Upper lobe of right lung (tissue), 1 donor: Measurements from ENCODE around the gene NXN. TPM values are rescaled to one million over a fixed set of nuclear protein-coding genes. Genes with fewer than 3 reads are reported as not detected.
A peak's percentile ranks its signal among the peaks of the same experiment; 100 is the strongest.

ENCODE experiments used
- ATAC-seq: fragments of 200-7000 bp; cut with Tn5 transposase; one replicate; pipeline ENCODE4 v1.9.1; 2020; ENCODE audit warnings: mild to moderate bottlenecking, moderate library complexity
- DNase-seq: peaks from one replicate; pipeline ENCODE4 v3.0.0-alpha.2; 2020
- H3K27ac ChIP-seq: fragments of 200-600 bp; one replicate; pipeline ENCODE4 v1.8.0; 2022
- H3K27me3 ChIP-seq: fragments of 200-600 bp; one replicate; pipeline ENCODE4 v1.8.0; 2022; ENCODE audit warnings: mild to moderate bottlenecking
- H3K36me3 ChIP-seq: fragments of 200-600 bp; one replicate; pipeline ENCODE4 v1.8.0; 2022
- H3K4me1 ChIP-seq: fragments of 200-600 bp; one replicate; pipeline ENCODE4 v1.8.0; 2022
- H3K4me3 ChIP-seq: fragments of 200-600 bp; one replicate; pipeline ENCODE4 v1.8.0; 2022; ENCODE audit warnings: mild to moderate bottlenecking
- H3K9me3 ChIP-seq: fragments of 200-600 bp; one replicate; pipeline ENCODE4 v1.8.0; 2022
- intact Hi-C: fragments of 100-400 bp; cut with DNase I; formaldehyde crosslinking; loops from one replicate; pipeline ENCODE4 v1.11.0; 2022
- total RNA-seq: library from RNA; stranded (reverse); fragmentation: NEBNext Ultra II Directional; extraction: Animal tissue kit (Norgen Biotek cat#: 25700); gene quantifications from one replicate; pipeline ENCODE4 v1.2.1, GENCODE V29; 2021
- TF ChIP-seq, protein P1 (sequence below): fragments of 200-600 bp; IDR thresholded peaks from one replicate; pipeline ENCODE4 v1.8.0; 2022; ENCODE audit warnings: antibody characterized with exemption
- donor health status: DM: no; HTN: yes; CAD: no; lungs with severe emphysema.

Gene NXN
- total RNA-seq, 1 donor from 2014 or later = 57.3 TPM

- Histone ChIP-seq H3K27me3 (no peaks in the 10 kb centered on the region), H3K27ac (no peak overlapping the region), H3K4me1 (no peaks in the 10 kb centered on the region), H3K9me3 (no peaks in the 10 kb centered on the region), H3K36me3 (peaks cover 9% of the 10 kb centered on the region), H3K4me3 (no peak overlapping the region)
- TF ChIP-seq, protein P1, sequence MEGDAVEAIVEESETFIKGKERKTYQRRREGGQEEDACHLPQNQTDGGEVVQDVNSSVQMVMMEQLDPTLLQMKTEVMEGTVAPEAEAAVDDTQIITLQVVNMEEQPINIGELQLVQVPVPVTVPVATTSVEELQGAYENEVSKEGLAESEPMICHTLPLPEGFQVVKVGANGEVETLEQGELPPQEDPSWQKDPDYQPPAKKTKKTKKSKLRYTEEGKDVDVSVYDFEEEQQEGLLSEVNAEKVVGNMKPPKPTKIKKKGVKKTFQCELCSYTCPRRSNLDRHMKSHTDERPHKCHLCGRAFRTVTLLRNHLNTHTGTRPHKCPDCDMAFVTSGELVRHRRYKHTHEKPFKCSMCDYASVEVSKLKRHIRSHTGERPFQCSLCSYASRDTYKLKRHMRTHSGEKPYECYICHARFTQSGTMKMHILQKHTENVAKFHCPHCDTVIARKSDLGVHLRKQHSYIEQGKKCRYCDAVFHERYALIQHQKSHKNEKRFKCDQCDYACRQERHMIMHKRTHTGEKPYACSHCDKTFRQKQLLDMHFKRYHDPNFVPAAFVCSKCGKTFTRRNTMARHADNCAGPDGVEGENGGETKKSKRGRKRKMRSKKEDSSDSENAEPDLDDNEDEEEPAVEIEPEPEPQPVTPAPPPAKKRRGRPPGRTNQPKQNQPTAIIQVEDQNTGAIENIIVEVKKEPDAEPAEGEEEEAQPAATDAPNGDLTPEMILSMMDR = no peak
- DNase-seq (no peak), ATAC-seq (no peak)
- intact Hi-C loops = no loop called here
These were observed 155.2 kb downstream of the NXN start for GRCh38 chr17:824378-824777.

- no peaks in the 10 kb centered on the region for H3K9me3 ChIP-seq
- H3K27me3 ChIP-seq = no peaks in the 10 kb centered on the region
- DNase-seq (no peak), ATAC-seq (no peak)
- intact Hi-C loops = no loop called here
- no peaks in the 10 kb centered on the region for H3K4me1 ChIP-seq
- H3K4me3 ChIP-seq = no peak overlapping the region
- TF ChIP-seq, protein P1 = no peak
- H3K27ac ChIP-seq = no peak overlapping the region
- peaks cover 18% of the 10 kb centered on the region for H3K36me3 ChIP-seq
These were observed 156.1 kb downstream of the NXN start for GRCh38 chr17:823501-823902.

DNA sequence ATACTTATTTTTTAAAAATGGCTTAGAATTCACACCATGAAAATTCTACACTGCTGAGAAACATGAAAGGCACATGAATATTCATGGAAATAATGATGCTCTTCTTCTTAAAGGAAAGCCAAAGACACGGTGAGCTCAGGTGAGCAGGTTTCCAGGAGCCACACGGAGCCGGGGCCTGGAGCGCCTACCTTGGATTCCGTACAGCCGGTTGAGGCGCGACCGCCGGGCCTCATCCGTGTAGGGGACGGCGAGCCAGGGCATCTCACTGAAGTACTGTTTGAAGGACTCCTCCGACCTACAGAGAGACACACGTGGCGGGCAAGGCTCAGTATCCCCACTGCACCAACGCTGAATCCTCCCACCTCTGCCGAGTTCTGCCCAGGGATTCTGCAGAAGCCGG is 160.3 kb downstream of the NXN start:
- no peak overlapping the region for H3K27ac ChIP-seq
- H3K27me3 ChIP-seq = no peaks in the 10 kb centered on the region
- H3K4me3 ChIP-seq = no peak overlapping the region
- intact Hi-C loops = no loop called here
- H3K4me1 ChIP-seq = no peaks in the 10 kb centered on the region
- no peaks in the 10 kb centered on the region for H3K9me3 ChIP-seq
- DNase-seq (no peak), ATAC-seq (no peak)
- H3K36me3 ChIP-seq = peaks cover 27% of the 10 kb centered on the region
- TF ChIP-seq, protein P1 = no peak

DNA sequence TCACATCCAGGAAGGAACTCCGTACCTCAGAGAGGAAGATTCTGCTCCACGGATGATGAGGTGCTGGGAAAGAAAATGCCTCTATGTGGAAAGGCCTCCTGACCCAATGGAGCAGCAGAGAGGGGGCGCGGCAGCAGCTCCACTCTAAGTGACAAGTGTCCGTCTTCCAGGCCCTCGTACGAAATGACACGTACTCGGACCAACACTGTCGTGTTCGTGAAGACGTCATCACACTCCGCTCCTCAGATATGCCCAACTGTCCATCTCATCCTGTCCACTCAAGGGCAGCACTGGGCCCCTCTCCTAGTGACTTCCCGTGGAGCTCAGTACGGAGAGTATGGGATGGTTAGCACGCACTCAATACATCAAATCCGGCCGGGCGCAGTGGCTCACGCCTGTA is 165.2 kb downstream of the NXN start:
- ATAC-seq (no peak), DNase-seq (no peak)
- intact Hi-C loops = no loop called here
- H3K4me3 ChIP-seq = no peak overlapping the region
- no peaks in the 10 kb centered on the region for H3K4me1 ChIP-seq
- H3K36me3 ChIP-seq = peaks cover 17% of the 10 kb centered on the region
- H3K9me3 ChIP-seq = no peaks in the 10 kb centered on the region
- TF ChIP-seq, protein P1 = no peak
- no peak overlapping the region for H3K27ac ChIP-seq
- H3K27me3 ChIP-seq = no peaks in the 10 kb centered on the region

DNA sequence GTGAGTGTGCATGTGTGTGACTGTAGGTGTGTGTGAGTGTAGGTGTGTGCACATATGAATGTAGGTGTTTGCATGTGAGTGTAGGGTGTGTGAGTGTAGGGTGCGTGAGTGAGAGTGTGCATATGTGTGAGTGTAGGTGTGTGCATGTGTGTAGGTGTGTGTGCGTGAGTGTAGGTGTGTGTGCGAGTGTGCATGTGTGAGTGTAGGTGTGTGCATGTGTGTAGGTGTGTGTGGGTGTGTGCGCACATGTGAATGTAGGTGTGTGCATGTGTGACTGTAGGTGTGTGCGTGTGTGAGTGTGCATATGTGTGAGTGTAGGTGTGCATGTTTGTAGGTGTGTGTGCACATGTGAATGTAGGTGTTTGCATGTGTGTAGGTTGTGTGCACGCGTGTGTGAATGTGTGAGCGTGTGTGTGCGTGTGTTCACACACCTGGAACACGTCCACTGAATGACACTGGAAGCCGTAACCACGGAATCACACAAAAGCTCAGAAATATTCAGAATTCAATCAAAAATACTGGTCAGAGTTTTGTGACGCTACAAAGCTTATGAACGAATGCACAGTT is 166.9 kb downstream of the NXN start:
- peak; percentile 15 for ATAC-seq

More for the DNA sequence above, 166.9 kb downstream of the NXN start:
- Histone ChIP-seq H3K4me3 (no peak overlapping the region), H3K36me3 (peaks cover 3% of the 10 kb centered on the region), H3K27me3 (no peaks in the 10 kb centered on the region), H3K4me1 (no peaks in the 10 kb centered on the region), H3K27ac (no peak overlapping the region), H3K9me3 (no peaks in the 10 kb centered on the region)
- intact Hi-C loops = no loop called here
- no peak for DNase-seq
- TF ChIP-seq, protein P1 = no peak
